Neural cell (in vitro differentiated cells): Measurements from ENCODE around the gene ACTR3C. TPM values are rescaled to one million over a fixed set of nuclear protein-coding genes. Genes with fewer than 3 reads are reported as not detected.

ENCODE experiments used
- H2AFZ ChIP-seq: fragments of 200-600, 300-800 bp; sonication (generic), shearing (Covaris generic); 2 replicates; pipeline ENCODE4 v1.6.0; 2014; ENCODE audit warnings: low read depth, mild to moderate bottlenecking, antibody characterized with exemption, low read length, moderate library complexity
- H3F3A ChIP-seq: fragments of 200-600 bp; shearing (Covaris generic); 2 replicates; pipeline ENCODE4 v1.6.1; 2016; ENCODE audit warnings: mild to moderate bottlenecking, moderate library complexity, mixed read lengths, antibody characterized with exemption, low read length; ENCODE audit not compliant: insufficient read depth, poor library complexity, severe bottlenecking
- H3K27ac ChIP-seq: fragments of 200-600, 300-800 bp; sonication (generic), shearing (Covaris generic); 2 replicates; pipeline ENCODE4 v1.5.1; 2014; ENCODE audit warnings: mild to moderate bottlenecking, low read length, moderate library complexity
- H3K27me3 ChIP-seq: fragments of 300-800, 200-600 bp; sonication (generic), shearing (Covaris generic); 2 replicates; pipeline ENCODE4 v1.6.0; 2014; ENCODE audit warnings: mild to moderate bottlenecking, low read depth, low read length, moderate library complexity; ENCODE audit not compliant: insufficient read depth
- H3K36me3 ChIP-seq: fragments of 300-800, 200-600 bp; sonication (generic), shearing (Covaris generic); 2 replicates; pipeline ENCODE4 v1.5.1; 2014; ENCODE audit warnings: mild to moderate bottlenecking, antibody characterized with exemption, low read length, moderate library complexity; ENCODE audit not compliant: insufficient read depth
- H3K4me2 ChIP-seq: fragments of 300-800, 200-600 bp; sonication (generic), shearing (Covaris generic); 2 replicates; pipeline ENCODE4 v1.6.0; 2014; ENCODE audit warnings: mild to moderate bottlenecking, low read length
- H3K4me3 ChIP-seq: fragments of 300-800, 200-600 bp; sonication (generic), shearing (Covaris generic); 2 replicates; pipeline ENCODE4 v1.5.1; 2014; ENCODE audit warnings: mild to moderate bottlenecking, low read length, moderate library complexity
- H3K79me2 ChIP-seq: fragments of 200-600 bp; shearing (Covaris generic); replicated peaks from 2 replicates; pipeline ENCODE4 v1.6.0; 2014; ENCODE audit warnings: mild to moderate bottlenecking, low read length, moderate library complexity; ENCODE audit not compliant: insufficient read depth
- H3K9ac ChIP-seq: fragments of 300-800, 200-600 bp; sonication (generic), shearing (Covaris generic); 2 replicates; pipeline ENCODE4 v1.6.1; 2016; ENCODE audit warnings: mild to moderate bottlenecking, low read length, mixed read lengths
- H3K9me2 ChIP-seq: fragments of 200-600 bp; shearing (Covaris generic); 2 replicates; pipeline ENCODE4 v1.6.1; 2016; ENCODE audit warnings: mild to moderate bottlenecking, low read length, mixed read lengths; ENCODE audit not compliant: insufficient read depth
- H3K9me3 ChIP-seq: fragments of 200-600, 300-800 bp; sonication (generic), shearing (Covaris generic); 2 replicates; pipeline ENCODE4 v1.6.1; 2016; ENCODE audit warnings: mild to moderate bottlenecking, mixed run types, low read length, moderate library complexity, mixed read lengths
- H4K20me1 ChIP-seq: fragments of 200-600 bp; shearing (Covaris generic); 2 replicates; pipeline ENCODE4 v1.6.1; 2016; ENCODE audit warnings: mild to moderate bottlenecking, mixed run types; ENCODE audit not compliant: insufficient read depth
- CTCF ChIP-seq: fragments of 450-650 bp; IDR thresholded peaks from 2 replicates; pipeline ENCODE4 v1.5.1; 2014; ENCODE audit warnings: antibody characterized with exemption, mild to moderate bottlenecking, moderate library complexity; ENCODE audit not compliant: poor library complexity, severe bottlenecking
- EP300 ChIP-seq: fragments of 450-650 bp; conservative IDR thresholded peaks from 2 replicates; pipeline ENCODE4 v1.6.1; 2014; ENCODE audit warnings: antibody characterized with exemption, mild to moderate bottlenecking, moderate library complexity; ENCODE audit not compliant: poor library complexity, severe bottlenecking
- EZH2 ChIP-seq: fragments of 200-600, 300-800 bp; shearing (Covaris generic), sonication (generic); IDR thresholded peaks from 2 replicates; pipeline ENCODE4 v1.6.1; 2014; ENCODE audit warnings: antibody characterized with exemption, low read length, borderline replicate concordance, mild to moderate bottlenecking; ENCODE audit not compliant: insufficient read depth, poor library complexity, severe bottlenecking
- MXI1 ChIP-seq: fragments of 450-650 bp; conservative IDR thresholded peaks from 2 replicates; pipeline ENCODE4 v1.6.1; 2014; ENCODE audit warnings: antibody characterized with exemption, mild to moderate bottlenecking; ENCODE audit not compliant: poor library complexity, severe bottlenecking
- POLR2AphosphoS5 ChIP-seq: IDR thresholded peaks from 2 replicates; pipeline ENCODE4 v1.6.1; 2012
- RAD21 ChIP-seq: fragments of 450-650 bp; conservative IDR thresholded peaks from 2 replicates; pipeline ENCODE4 v1.6.1; 2014; ENCODE audit warnings: antibody characterized with exemption, mild to moderate bottlenecking, moderate library complexity
- REST ChIP-seq: IDR thresholded peaks from 2 replicates; pipeline ENCODE4 v1.6.1; 2012; ENCODE audit warnings: borderline replicate concordance
- SMC3 ChIP-seq: fragments of 450-650 bp; conservative IDR thresholded peaks from 2 replicates; pipeline ENCODE4 v1.6.1; 2014; ENCODE audit warnings: antibody characterized with exemption, mild to moderate bottlenecking, moderate library complexity; ENCODE audit not compliant: poor library complexity
- TAF1 ChIP-seq: IDR thresholded peaks from 2 replicates; pipeline ENCODE4 v1.6.1; 2012; ENCODE audit warnings: low read depth
- polyA plus RNA-seq: library from polyadenylated mRNA; depleted of rRNA; stranded (reverse); fragments of >200 nt; gene quantifications from 2 replicates; pipeline ENCODE4 v1.2.3, GENCODE V29; 2014

Gene ACTR3C
- polyA plus RNA-seq, 1 donor from 2014 or later: not detected

DNA sequence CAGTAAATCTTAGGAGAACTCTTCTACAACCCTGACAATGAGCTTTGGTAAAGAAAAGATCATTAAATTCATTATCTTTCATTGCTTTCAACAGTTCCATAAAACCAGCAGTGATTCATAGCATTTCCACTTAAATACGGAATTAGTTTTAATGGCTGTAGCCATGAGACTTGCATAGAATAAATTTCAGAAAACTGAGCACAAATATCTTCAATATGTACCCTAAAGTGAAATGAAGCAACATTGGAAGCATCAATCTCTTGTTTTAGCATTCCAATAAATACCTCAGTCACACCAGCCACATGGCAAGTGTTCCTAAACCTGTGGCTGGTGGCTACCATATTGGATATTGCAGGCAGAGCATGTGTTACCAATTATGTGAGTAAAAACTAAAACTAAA, 21.7 kb upstream of the ACTR3C start:
- no peaks in the 10 kb centered on the region for H4K20me1 ChIP-seq
- H3K4me3 ChIP-seq: no peak overlapping the region
- peaks cover 29% of the 10 kb centered on the region for H3K27me3 ChIP-seq
- peaks cover 6% of the 10 kb centered on the region for H3K9me3 ChIP-seq
- no peaks in the 10 kb centered on the region for H3K79me2 ChIP-seq
- H3K9me2 ChIP-seq: no peaks in the 10 kb centered on the region
- TF ChIP-seq MXI1 (no peak), RAD21 (no peak), TAF1 (no peak), CTCF (no peak), SMC3 (no peak), EP300 (no peak)
- no peak overlapping the region for H3K4me2 ChIP-seq
- H3K27ac ChIP-seq: no peak overlapping the region
- no peak overlapping the region for H3K9ac ChIP-seq
- no peaks in the 10 kb centered on the region for H3F3A ChIP-seq
- H2AFZ ChIP-seq: no peak overlapping the region
- H3K36me3 ChIP-seq: no peaks in the 10 kb centered on the region

DNA sequence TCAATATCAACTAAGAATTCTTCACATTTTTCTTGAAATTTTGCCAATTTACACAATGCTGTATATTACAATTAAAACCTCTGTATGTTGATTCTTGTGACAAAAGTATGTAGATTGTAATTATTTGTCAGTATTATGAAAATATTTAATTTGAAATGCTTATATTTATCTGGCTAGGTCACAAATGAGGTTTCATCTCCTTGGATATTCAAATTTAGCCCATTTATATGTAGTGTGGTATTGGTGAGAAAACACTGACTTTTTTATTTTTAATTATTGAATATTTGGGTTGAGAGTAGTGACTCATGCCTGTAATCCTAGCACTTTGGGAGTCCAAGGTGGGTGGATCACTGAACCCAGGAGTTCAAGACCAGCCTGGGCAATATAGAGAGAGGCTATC, 21.0 kb upstream of the ACTR3C start:
- Histone ChIP-seq H3K36me3 (no peaks in the 10 kb centered on the region), H3F3A (no peaks in the 10 kb centered on the region), H3K27ac (no peak overlapping the region), H3K4me2 (no peak overlapping the region), H3K9me3 (peaks cover 6% of the 10 kb centered on the region), H3K27me3 (peaks cover 36% of the 10 kb centered on the region), H4K20me1 (no peaks in the 10 kb centered on the region), H3K9me2 (no peaks in the 10 kb centered on the region), H2AFZ (no peak overlapping the region), H3K4me3 (no peak overlapping the region), H3K9ac (no peak overlapping the region), H3K79me2 (no peaks in the 10 kb centered on the region)
- TF ChIP-seq SMC3 (no peak), TAF1 (no peak), EZH2 (no peak), REST (no peak), MXI1 (no peak), POLR2AphosphoS5 (no peak), RAD21 (no peak), EP300 (no peak), CTCF (no peak)
